Hippocampal formation (tissue), 2 donors: ENCODE results near the gene OSBPL5.

Source experiments
- DNase-seq, 2 donors: peaks; one replicate each; lab custom pipeline; 2025; lab: John Stamatoyannopoulos, UW

OSBPL5 gene

DNA sequence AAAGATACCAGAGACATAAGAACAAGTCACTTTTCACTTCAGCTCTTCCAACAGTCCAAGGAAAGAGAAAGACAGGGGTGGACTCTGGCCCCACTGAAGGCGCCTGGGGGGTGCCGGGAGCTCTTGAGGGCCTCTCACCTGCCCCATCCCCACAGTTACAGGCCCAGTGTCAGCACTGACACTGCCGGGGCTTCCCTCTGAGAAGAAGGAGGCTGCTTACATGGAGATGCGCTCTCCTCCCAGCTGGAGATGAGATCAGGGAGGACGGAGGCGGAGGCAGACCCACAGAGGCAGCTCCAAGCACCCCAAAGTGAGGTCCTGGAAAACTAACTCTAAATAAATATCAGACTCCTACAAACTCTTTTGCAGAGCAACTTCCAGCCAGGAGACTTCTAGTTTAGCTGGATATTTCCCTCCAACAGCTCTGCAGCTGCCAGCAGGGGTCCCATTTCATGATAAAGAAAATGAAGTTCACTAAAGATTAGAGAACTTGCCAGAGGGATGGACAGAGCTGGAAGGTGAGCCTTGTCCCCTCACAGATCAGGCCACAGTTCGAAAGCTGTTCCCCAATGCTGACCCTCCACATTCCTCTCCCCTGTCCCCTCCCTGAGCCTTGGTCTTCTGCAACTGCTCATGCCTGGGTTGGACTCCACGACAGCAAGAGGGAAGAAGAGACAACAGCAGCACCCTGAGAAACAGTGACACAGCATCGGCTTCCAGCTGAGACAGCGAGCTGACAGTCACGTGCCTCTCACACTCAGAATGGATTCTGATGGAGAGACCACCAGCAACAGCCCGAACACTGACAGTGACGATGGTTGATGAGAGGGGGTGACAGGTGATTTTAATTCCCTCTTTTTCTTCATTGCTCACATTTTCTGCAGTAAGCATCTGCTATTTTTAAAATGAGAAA, 113.7 kb downstream of the OSBPL5 start:
- DNase-seq, result peak in 1 of 2 donors; percentile 17

DNA sequence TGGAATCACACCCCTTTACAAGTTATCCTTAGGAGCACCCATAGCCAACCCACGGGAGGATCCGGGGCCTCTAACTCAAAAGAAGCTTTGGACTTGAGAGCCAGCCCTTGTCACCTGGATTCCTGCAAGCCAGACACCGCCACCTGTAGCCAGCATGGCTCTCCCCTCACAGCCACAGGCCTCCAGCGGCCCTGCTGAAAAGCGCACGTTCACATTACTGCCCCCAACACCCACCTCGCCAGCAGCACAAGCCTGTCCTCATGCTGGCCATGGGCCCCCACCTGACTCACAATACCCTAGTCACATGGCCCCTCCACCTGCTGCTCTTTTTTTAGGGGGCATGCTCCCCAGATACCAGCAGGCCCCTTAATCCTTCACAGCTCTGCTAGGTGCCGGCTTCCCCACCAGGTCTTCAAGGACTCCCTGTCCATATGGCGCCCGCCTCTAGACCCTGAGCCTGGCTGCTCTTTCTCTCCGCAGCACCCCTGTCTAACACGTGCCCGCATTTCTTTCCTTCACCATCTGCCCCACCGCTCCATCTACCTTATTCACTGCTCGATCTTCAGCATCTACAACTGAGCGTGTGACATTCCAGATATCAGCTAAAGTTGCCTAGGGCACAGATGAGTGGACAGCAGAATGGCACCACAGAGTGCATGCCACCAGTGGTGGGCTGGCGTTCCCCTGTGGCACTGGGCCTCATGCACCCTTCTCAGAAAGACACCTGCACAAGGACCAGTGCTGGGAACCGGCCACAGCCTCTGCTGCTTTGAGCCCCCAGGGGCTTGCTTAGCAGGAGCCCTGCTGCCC, 114.5 kb downstream of the OSBPL5 start:
- no peak for DNase-seq

DNA sequence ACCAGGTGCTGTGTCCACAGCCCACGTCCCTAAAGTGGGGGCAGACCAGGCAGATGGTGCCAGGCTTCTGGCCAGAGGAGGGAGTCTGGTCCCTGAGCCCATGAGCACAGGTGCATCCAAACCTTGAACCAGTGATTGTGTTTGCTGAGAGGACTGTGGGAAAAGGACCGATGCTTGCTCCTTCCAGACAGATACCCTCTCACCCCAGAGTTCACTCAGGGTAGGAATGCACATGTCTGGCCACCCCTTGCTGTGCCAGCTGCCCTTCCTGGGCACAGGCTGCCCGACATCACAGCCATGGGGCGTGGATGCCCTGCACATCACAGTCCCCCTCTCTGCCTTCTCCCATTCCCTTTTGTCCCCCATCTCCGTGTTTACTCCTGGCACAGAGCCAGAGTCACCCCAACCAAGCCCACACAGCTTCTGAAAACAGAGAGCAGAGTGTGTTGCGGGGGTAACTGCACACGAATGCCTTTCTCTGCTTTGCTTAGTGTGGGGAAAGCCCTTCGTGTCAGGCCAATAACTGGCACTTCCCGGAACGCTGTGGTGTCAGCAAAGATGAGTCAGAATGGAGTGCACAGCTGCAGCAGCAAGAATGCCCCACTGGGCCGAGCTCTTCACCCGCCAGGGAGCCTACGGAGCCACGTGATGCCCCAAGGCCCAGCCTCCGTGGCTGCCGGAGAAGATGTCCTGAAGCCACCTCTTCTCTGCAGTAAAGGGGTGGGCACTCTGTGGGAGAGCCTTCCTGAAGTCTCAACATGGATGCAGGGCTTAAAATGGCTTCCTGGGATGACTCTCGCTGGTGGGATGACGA, 115.5 kb downstream of the OSBPL5 start:
- DNase-seq, result peak; percentile 83 to 90

DNA sequence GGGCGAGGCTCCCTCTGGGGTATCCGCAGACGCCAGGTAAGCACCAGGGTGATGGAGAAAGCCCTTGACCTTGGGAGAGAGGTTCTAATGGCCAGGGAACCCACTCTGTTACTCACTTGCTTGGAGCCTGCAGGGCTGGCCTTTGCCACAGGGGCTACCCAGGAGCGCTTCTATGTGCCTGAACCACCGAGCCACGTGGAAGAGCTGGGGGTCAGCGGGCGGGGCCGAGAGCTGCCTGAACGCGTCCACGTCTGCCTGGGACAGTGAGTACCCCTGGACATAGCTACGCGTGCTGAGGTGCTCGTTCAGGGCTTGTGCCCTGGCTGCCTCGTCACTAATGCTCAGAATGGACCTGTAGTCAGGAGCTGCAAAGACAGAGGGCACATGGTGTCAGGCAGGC, 117.5 kb downstream of the OSBPL5 start:
- no peak for DNase-seq

DNA sequence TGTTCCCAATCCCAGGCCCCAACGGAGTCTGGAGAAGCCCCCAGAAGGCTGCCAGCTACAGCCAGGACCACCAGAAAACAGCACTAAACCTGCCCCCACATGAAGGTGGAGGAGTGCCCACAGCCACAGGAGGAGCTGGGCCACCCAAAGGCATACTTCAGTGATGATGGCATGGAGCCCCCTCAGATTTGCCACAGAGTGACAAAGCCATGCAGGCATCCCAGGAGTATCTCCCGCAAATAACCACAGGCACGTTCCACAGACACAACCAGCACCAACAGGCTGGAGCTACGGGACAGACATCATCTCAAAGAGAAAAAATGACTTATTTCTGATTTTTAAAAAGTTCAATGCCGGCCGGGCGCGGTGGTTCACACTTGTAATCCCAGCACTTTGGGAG, 118.5 kb downstream of the OSBPL5 start:
- DNase-seq, result no peak

DNA sequence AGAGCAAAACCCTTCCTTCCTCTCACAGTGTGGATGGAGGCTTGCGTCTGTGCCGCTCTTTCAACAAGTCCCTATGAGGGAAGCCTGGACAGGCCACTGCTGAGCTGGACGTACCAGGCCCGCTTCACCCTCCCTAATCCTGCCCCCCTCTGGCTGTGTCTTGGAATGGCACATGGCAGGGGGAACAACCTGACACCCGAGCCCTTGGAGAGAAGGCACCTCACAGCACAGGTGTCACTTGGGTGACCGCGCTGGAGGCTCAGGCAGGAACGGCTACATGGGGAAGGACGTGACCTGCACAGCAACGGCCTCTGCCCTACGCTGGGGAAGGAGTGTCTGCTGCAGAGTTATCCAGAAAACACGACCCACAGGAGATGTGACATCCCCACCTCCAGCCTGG, 118.9 kb downstream of the OSBPL5 start:
- peak in 1 of 2 donors; percentile 10 for DNase-seq

DNA sequence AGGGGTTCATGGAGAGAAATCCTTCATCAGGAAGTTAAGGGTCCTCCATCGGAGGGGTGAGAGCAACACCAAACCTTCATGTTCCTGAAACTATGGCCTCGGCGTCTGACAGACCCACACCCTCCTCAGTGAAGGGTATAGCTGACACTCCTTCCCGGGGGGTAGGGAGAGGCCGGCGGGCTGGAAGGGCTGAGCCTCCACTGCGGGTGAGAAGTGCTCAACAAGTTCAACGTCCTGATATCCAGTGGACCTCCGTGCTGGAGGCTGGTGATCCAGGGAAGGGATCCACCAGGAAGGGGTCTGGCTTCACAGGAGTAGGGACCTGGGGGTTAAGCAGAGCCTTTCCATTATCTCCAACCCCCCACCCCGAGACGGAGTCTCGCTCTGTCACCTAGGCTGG, 120.2 kb downstream of the OSBPL5 start:
- DNase-seq, result no peak

DNA sequence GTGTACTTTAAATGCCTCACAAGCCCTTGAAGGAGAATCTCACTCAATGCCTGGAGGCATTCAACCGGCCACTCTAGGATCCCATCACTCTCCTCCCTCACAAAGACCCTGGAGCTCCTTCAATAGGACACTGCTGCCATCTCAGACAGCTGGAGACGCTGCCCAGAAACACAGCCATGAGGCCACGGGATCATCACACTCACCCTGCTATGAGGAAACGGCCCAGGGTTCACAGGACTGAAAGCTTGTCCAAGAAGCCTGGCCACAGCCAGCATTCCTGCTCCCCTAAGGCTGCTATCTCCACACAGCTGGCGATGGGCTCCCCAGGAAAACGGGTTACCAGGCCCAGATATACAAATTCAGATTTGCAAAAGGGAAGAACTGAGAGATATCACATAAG, 121.1 kb downstream of the OSBPL5 start:
- DNase-seq, result no peak

DNA sequence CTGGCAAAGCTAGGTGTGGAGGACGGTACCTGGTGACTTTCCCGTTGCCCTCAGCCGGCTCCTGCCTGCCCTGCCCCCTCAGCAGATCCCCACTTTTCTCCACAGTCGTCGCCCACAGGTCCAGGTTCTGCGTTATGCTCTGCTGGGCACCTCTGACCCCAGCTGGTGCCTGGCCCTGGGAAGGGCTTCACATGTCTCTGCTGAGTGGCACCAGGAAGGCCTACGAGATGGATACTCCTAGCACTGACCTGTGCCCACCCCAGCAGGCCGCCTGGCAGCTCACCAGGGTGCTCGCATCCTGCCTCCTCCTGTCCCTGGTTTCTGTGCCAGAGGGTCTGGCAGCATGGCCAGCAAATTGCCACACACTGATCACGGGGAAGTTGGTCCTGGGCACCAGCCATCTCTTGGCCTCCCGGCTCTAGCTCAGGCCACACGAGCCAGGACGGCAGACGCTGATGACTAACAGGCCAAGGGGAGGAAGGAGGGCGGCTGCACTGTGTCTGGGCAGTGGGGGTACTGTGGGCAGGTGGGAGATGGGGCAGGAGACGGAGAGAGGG, 121.7 kb downstream of the OSBPL5 start:
- peak; percentile 30 to 54 for DNase-seq

DNA sequence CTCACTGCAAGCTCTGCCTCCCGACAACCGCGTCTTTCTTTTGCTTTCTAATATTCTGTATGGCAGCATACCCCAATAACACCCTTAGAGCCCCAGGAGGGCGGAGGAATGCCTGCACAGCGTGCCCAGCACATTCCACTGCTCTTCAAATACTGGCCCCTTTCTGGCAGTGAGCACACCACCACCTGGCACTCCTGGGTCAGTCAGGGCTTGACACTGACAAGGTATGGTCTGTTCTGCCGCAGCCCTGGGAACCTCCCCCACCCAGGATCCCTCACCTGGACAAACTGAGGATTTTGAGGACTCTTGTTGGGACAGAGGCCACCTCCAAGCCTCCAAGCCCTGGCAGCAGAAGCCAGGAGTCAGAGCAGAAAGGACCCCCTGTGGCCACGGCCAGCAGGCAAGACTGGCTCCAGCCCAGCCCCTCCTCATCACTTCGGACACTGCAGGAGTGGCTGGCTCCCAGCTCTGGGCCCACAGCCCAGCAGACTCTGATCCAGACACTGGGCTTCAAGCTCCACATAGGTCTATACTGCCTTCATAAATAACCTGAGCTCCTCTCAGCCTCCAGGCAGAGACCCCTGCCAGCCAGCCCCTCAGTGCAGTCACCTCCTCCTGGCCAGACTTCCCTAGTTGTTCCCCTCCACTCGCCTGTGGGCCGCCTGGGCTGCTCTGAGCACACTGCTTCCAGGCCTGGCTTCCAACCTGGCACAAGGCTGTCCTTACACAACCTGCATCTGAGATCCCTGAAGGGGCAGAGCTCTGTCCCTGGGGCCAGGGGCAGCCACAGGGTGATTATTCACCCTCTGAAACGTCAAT, 122.4 kb downstream of the OSBPL5 start:
- peak in 1 of 2 donors; percentile 43 for DNase-seq

DNA sequence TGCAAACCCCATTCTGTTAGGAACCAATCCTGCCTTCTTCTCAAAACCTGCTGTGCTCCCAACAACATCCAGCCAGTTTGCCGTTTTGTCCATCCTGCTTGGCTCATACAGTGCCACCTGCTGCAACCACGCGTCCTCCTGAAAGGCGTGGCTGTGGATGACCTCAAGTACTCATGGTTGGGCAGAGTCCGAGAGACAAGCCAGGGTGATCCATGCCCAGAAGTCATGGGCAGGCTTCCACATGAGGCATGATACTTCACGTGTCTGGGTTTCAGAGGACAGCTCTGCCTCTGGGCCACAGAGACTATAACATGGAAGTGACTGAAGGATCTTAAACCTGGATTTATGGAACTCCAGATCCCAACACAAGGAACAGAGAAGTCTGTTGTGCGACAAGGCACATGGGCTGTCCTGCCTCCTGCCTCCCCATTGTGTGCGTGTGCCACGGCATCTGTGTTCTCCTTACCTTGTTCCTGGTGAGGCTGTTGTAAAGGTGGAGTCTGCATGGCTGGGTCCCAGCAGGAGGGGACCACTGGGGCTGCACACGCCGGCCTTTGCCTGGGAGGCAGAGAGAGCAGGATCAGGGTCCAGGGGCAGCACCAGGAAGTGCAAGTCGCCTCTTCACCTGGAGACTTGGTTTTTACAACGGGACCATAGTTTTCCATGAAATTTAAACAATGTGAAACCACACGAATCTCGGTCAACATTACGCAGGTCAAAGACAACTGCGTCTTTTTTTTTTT, 123.2 kb downstream of the OSBPL5 start:
- DNase-seq, result no peak

DNA sequence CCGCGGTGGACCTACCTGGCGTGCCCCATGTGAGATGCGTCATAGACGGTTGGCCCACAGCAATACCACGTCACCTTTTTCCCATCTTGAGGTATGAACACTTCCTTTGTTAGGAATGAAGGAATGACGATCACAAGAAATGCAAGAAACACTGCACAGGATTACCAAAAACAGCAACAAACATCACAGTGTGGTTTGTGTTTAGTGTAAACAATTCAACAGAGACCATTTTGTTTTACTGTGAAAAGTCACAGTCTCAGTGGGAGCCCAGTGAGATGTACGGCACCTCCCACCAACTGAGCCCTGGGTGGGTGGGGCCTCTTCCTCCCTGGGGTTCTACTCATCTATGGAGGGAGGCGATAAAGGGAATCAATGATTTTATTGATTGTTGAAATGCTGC, 124.2 kb downstream of the OSBPL5 start:
- no peak for DNase-seq

DNA sequence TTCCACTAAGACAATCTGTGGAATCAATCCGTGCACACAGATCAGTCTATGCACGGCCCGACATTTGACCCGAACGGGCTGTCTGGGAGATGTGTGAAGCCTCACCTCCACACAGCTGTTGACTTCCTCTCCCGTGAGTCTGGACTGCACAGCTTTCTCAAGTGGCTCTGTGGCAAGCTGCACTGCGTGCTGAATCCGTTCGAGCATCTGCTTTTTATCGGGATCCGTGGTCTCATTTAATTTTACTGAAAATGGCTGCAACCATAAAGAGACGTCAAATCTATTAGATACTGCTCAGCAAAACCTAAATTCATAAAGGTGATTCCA, 127.2 kb downstream of the OSBPL5 start:
- DNase-seq, result no peak
